Tibial artery (tissue), 4 donors: ENCODE results near the gene S1PR4.
A peak's percentile ranks its signal among the peaks of the same experiment; 100 is the strongest.

Experiments
- DNase-seq, 2 donors: peaks; one replicate each; pipeline ENCODE4 v3.0.0-alpha.2; 2019
- H3K27ac ChIP-seq, 2 donors: fragments of 200-600 bp; sonication (generic) in 1 of 2; 1 replicate in 1 of 2; 2 replicates in 1 of 2; pipeline ENCODE4 v1.5.1; 2018 to 2019; ENCODE audit warnings: mild to moderate bottlenecking in 1 of 2
- H3K27me3 ChIP-seq, 2 donors: fragments of 200-600 bp; sonication (generic) in 1 of 2; one replicate each; pipeline versions ENCODE4 v1.5.1 to v1.6.0; 2016 to 2019
- H3K36me3 ChIP-seq, 3 donors: fragments of 200-600 bp; sonication (generic) in 2 of 3; one replicate each; pipeline ENCODE4 v1.5.1; 2016 to 2019; ENCODE audit warnings: mild to moderate bottlenecking in 2 of 3
- H3K4me1 ChIP-seq, 4 donors: fragments of 200-600 bp; sonication (generic) in 2 of 4; 1 replicate in 3 of 4; 2 replicates in 1 of 4; pipeline ENCODE4 v1.5.1; 2016 to 2019
- H3K4me3 ChIP-seq, 2 donors: fragments of 200-600 bp; sonication (generic) in 1 of 2; 1 replicate in 1 of 2; 2 replicates in 1 of 2; pipeline ENCODE4 v1.5.1; 2018 to 2019; ENCODE audit warnings: mild to moderate bottlenecking in 2 of 2
- H3K9me3 ChIP-seq, 3 donors: fragments of 200-600 bp; sonication (generic) in 1 of 3; one replicate each; pipeline ENCODE4 v1.5.1; 2016 to 2019
- CTCF ChIP-seq, 2 experiments: fragments of 200-600 bp in 1 of 2; fragments of 450-650 bp in 1 of 2; IDR thresholded peaks; one replicate each; pipeline ENCODE4 v1.5.1; 2017 to 2019; ENCODE audit warnings: antibody characterized with exemption in 2 of 2, mild to moderate bottlenecking in 1 of 2, moderate library complexity in 1 of 2
- intact Hi-C: fragments of 100-400 bp; cut with DNase I; formaldehyde crosslinking; loops from one replicate; pipeline ENCODE4 v1.15.0; 2023; ENCODE audit warnings: low total_unique reads

S1PR4 gene

GRCh38 chr19:3185461-3186159 lies 7.0 kb downstream of the S1PR4 start, which contains the start of gene NCLN:
Gene NCLN, plus strand, starts transcription at chr19:3185930. Its CDS starts 101 bp downstream, at chr19:3186031.
- H3K9me3 ChIP-seq: no peaks in the 10 kb centered on the region
- peak within 1 kb of the TSS; percentile 61 to 67 for H3K27ac ChIP-seq
- intact Hi-C loops: loop anchor here (5.0 kb wide), 1 partner anchor 123 kb away; the partner anchor contains the start of gene TLE5
- peaks cover 0 to 21% (median 9%) of the 10 kb centered on the region in 3 donors for H3K36me3 ChIP-seq
- H3K4me1 ChIP-seq: peaks cover 0 to 40% (median 25%) of the 10 kb centered on the region in 4 donors
- no peaks in the 10 kb centered on the region for H3K27me3 ChIP-seq
- peak within 1 kb of the TSS; percentile 77 to 99 for H3K4me3 ChIP-seq
- no peak for TF ChIP-seq CTCF (IDR thresholded peaks at IDR 0.05)
- DNase-seq: peak; percentile 94 to 96

GRCh38 chr19:3186160-3186688 lies 7.7 kb downstream of the S1PR4 start:
- TF ChIP-seq CTCF (IDR thresholded peaks at IDR 0.05): no peak
- Histone ChIP-seq H3K27me3 (no peaks in the 10 kb centered on the region), H3K9me3 (no peaks in the 10 kb centered on the region), H3K36me3 (peaks cover 0 to 23% (median 9%) of the 10 kb centered on the region in 3 donors), H3K4me3 (peak overlapping the region; percentile 77 to 99), H3K4me1 (peaks cover 0 to 40% (median 25%) of the 10 kb centered on the region in 4 donors), H3K27ac (peak overlapping the region; percentile 61 to 67)
- intact Hi-C loops: loop anchor here (5.0 kb wide), 1 partner anchor 124 kb away; the partner anchor contains the start of gene TLE5
- no peak for DNase-seq

GRCh38 chr19:3186891-3187661 lies 8.5 kb downstream of the S1PR4 start:
- intact Hi-C loops: loop anchor here (5.0 kb wide), 1 partner anchor 125 kb away; the partner anchor contains the start of gene TLE5
- no peaks in the 10 kb centered on the region for H3K9me3 ChIP-seq
- no peak for TF ChIP-seq CTCF (IDR thresholded peaks at IDR 0.05)

DNA sequence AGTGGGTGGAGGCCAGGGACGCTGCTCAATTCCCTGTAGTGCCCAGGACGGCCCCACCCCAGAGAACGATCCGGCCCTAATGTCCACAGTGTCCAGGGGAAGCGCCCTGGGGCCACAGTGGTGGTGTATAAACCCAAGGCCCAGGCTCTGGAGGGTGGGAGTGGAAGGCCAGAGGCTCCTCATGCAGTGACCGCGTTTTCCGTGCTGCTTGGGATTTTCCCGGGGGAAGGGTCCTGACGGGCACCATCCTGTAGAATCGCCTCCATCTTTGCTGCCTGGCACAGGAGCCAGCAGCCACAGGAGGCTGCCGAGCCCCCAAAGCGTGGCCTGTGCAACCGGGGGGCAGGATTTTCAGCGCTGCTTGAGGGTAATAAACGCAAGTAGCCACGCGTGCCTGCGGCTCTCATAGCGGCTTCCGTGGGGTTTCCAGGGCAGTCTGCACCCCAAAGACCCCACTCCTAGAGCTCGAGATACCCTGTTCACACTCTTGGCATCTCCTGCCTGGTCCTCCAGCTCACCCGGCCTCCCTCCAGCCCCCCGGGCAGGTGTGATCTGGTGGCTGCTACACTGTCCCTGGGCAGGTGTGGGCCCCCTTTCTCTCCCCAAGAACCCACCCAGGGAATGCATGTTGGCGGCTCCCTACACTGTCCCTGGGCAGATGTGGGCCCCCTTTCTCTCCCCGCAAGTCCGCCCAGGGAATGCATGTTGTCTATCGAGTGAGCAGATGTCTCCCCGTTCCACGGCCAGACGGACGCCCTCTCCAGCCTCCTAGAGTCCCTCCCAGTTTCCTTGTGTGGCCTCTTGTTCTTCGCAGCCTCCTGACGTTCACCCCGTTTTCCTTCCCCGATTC lies 9.3 kb downstream of the S1PR4 start:
- Histone ChIP-seq H3K4me1 (peaks cover 0 to 40% (median 25%) of the 10 kb centered on the region in 4 donors), H3K4me3 (no peak overlapping the region), H3K36me3 (peaks cover 0 to 31% (median 9%) of the 10 kb centered on the region in 3 donors), H3K27me3 (no peaks in the 10 kb centered on the region), H3K9me3 (no peaks in the 10 kb centered on the region), H3K27ac (no peak overlapping the region)
- intact Hi-C loops: loop anchor here (5.0 kb wide), 1 partner anchor 126 kb away; the partner anchor contains the start of gene TLE5
- DNase-seq: no peak
- no peak for TF ChIP-seq CTCF (IDR thresholded peaks at IDR 0.05)

More at GRCh38 chr19:3186891-3187661, 8.5 kb downstream of the S1PR4 start:
- Histone ChIP-seq H3K36me3 (peaks cover 0 to 26% (median 9%) of the 10 kb centered on the region in 3 donors), H3K27me3 (no peaks in the 10 kb centered on the region), H3K4me1 (peaks cover 0 to 40% (median 25%) of the 10 kb centered on the region in 4 donors), H3K4me3 (peak overlapping the region; percentile 77 to 99), H3K27ac (peak overlapping the region in 1 of 2 donors; percentile 61)
- DNase-seq: no peak
